Heart right ventricle (tissue), 16 donors: ENCODE measurements around the gene OR9Q1. TPM values are rescaled to one million over a fixed set of nuclear protein-coding genes. Genes with fewer than 3 reads are reported as not detected.

Experiments used
- ATAC-seq, 8 donors: fragments of 200-7000 bp; cut with Tn5 transposase; one replicate each; pipeline ENCODE4 v1.9.1; 2020; ENCODE audit warnings: mild to moderate bottlenecking in 8 of 8, moderate library complexity in 8 of 8, moderate number of reproducible peaks in 1 of 8
- DNase-seq, 2 donors: peaks; one replicate each; pipeline ENCODE4 v3.0.0-alpha.2; 2020
- H3K27ac ChIP-seq, 10 donors: fragments of 200-600 bp; sonication (generic) in 2 of 10; one replicate each; pipeline versions ENCODE4 v1.5.0 to v1.8.0; 2020 to 2022; ENCODE audit warnings: mild to moderate bottlenecking in 3 of 10
- H3K27me3 ChIP-seq, 7 donors: fragments of 200-600 bp; one replicate each; pipeline ENCODE4 v1.8.0; 2021 to 2022; ENCODE audit warnings: mild to moderate bottlenecking in 2 of 7
- H3K36me3 ChIP-seq, 9 donors: fragments of 200-600 bp; sonication (generic) in 1 of 9; one replicate each; pipeline versions ENCODE4 v1.5.0 to v1.8.0; 2020 to 2022; ENCODE audit warnings: mild to moderate bottlenecking in 2 of 9
- H3K4me1 ChIP-seq, 9 donors: fragments of 200-600 bp; sonication (generic) in 1 of 9; one replicate each; pipeline versions ENCODE4 v1.5.0 to v1.8.0; 2020 to 2022; ENCODE audit warnings: mild to moderate bottlenecking in 4 of 9
- H3K4me3 ChIP-seq, 10 donors: fragments of 200-600 bp; sonication (generic) in 2 of 10; one replicate each; pipeline versions ENCODE4 v1.5.0 to v1.8.0; 2020 to 2022; ENCODE audit warnings: mild to moderate bottlenecking in 7 of 10, moderate library complexity in 2 of 10
- H3K9me3 ChIP-seq, 11 donors: fragments of 200-600 bp in 10 of 11; sonication (generic) in 2 of 11; one replicate each; pipeline versions ENCODE4 v1.5.0 to v1.8.0; 2013 to 2022; ENCODE audit warnings: mild to moderate bottlenecking in 2 of 11, control low read depth in 1 of 11, moderate library complexity in 1 of 11
- CTCF ChIP-seq, 9 donors: fragments of 200-600 bp; sonication (generic) in 2 of 9; IDR thresholded peaks; one replicate each; pipeline versions ENCODE4 v1.5.0 to v1.8.0; 2021 to 2022; ENCODE audit warnings: antibody characterized with exemption in 9 of 9, mild to moderate bottlenecking in 5 of 9, moderate library complexity in 1 of 9
- WGBS, 2 donors: extraction: QIAGEN DNeasy Blood & Tissue Kit; methylation state at CpG; one replicate each; pipeline ENCODE4 v1.1.7; 2013; ENCODE audit warnings: inconsistent platforms in 1 of 2; 5-methylcytosine and 5-hydroxymethylcytosine counted together
- intact Hi-C, 10 donors: fragments of 100-400 bp; cut with DNase I; formaldehyde crosslinking; loops; one replicate each; pipeline versions ENCODE4 v1.11.1 to v1.14.2; 2022
- polyA plus RNA-seq, 2 donors: library from polyadenylated mRNA; stranded (reverse); fragments of 200-250 nt; gene quantifications; one replicate each; pipeline ENCODE4 v1.2.3, GENCODE V29; 2013
- total RNA-seq, 10 donors: library from RNA; stranded (reverse); fragmentation: NEBNext Ultra II Directional in 3 of 10; extraction: Animal tissue kit (Norgen Biotek cat#: 25700) in 3 of 10; gene quantifications; one replicate each; pipeline versions ENCODE4 v1.2.1 to v1.2.4, GENCODE V29; 2021 to 2023
- donor health status: Arrhythmogenic right ventricular cardiomyopathy.
- donor health status: ischemic (EF 13 %, LVEDD 7.1; RV severe dilation, severe dysfunction).
- donor health status: healthy with polysubstance abuse.
- donor health status: DM: no; HTN: yes; CAD: no.
- donor health status: DM: no; HTN: no; CAD: no.
- donor health status: ischemic (EF 25% LVEDD 6.9; RV normal size, moderate dysfunction).
- donor health status: ischemic (EF 25% LVEDD 5.7; RV mildly dilated, moderate dysfunction).
- donor health status: healthy.
- donor health status: DM: yes; HTN: yes; CAD: no.
- donor health status: Ischemic cardiomyopathy.
- donor health status: ischemic (EF 35%, LVEDD 5.7; RV mildly dilated, moderate dysfunction).
- donor health status: nonischemic (EF 11% LVEDD 7.7; RV severe dilation, severe dysfunction).
- donor health status: DM: yes; HTN: yes; CAD: no.
- donor health status: PGD.
- donor health status: ischemic (EF 29% LVEDD 5.4; RV normal size, mild dysfunction).
- donor health status: nonischemic (EF 23%, LVEDD 6.1; RV moderate dilation, normal function).

The OR9Q1 gene
- total and polyA plus RNA-seq, 12 donors, result not detected

- WGBS, 2 donors, result 46 to 47% methylated on average over 4 of the region's 4 CpGs
- no peak for TF ChIP-seq CTCF (IDR thresholded peaks at IDR 0.05)
- no peak for DNase-seq
Observed at GRCh38 chr11:58125469-58125868, 101.8 kb downstream of the OR9Q1 start, which contains the start of gene OR9I1. TSS of gene OR9I1 (minus strand) at chr11:58125530. CDS start at chr11:58119444, 6,086 bp downstream.

GRCh38 chr11:58127350-58127749 is 103.7 kb downstream of the OR9Q1 start:
- no peak overlapping the region for H3K27ac ChIP-seq

More at GRCh38 chr11:58125469-58125868, 101.8 kb downstream of the OR9Q1 start, which contains the start of gene OR9I1:
- Histone ChIP-seq H3K4me3 (no peak within 1 kb of the TSS), H3K27ac (no peak within 1 kb of the TSS), H3K9me3 (no peaks in the 10 kb centered on the region), H3K27me3 (no peaks in the 10 kb centered on the region), H3K36me3 (no peaks in the 10 kb centered on the region), H3K4me1 (no peaks in the 10 kb centered on the region)
- intact Hi-C loops, result loop anchor here in 1 of 10 donors (10.0 kb wide), 1 partner anchor 61 kb away; no protein-coding TSS in a partner anchor
- no peak for ATAC-seq

GRCh38 chr11:58133309-58134076 is 109.8 kb downstream of the OR9Q1 start:
- intact Hi-C loops, result no loop called here
- 62 to 64% methylated on average over 7 of the region's 7 CpGs for WGBS, 2 donors
- Histone ChIP-seq H3K36me3 (no peaks in the 10 kb centered on the region), H3K4me1 (no peaks in the 10 kb centered on the region), H3K9me3 (no peaks in the 10 kb centered on the region), H3K27me3 (no peaks in the 10 kb centered on the region), H3K27ac (no peak overlapping the region), H3K4me3 (no peak overlapping the region)
- no peak for DNase-seq
- ATAC-seq, result no peak
- no peak for TF ChIP-seq CTCF (IDR thresholded peaks at IDR 0.05)

More at GRCh38 chr11:58127350-58127749, 103.7 kb downstream of the OR9Q1 start:
- ATAC-seq, result no peak
- H3K36me3 ChIP-seq, result no peaks in the 10 kb centered on the region
- DNase-seq, result no peak
- H3K4me3 ChIP-seq, result no peak overlapping the region
- H3K27me3 ChIP-seq, result no peaks in the 10 kb centered on the region
- TF ChIP-seq CTCF (IDR thresholded peaks at IDR 0.05), result no peak
- intact Hi-C loops, result loop anchor here in 1 of 10 donors (10.0 kb wide), 1 partner anchor 63 kb away; no protein-coding TSS in a partner anchor
- H3K4me1 ChIP-seq, result no peaks in the 10 kb centered on the region
- no peaks in the 10 kb centered on the region for H3K9me3 ChIP-seq

- no peak for ATAC-seq
- Histone ChIP-seq H3K36me3 (no peaks in the 10 kb centered on the region), H3K9me3 (no peaks in the 10 kb centered on the region), H3K27me3 (no peaks in the 10 kb centered on the region), H3K27ac (no peak overlapping the region), H3K4me1 (no peaks in the 10 kb centered on the region), H3K4me3 (no peak overlapping the region)
- no peak for TF ChIP-seq CTCF (IDR thresholded peaks at IDR 0.05)
- no peak for DNase-seq
- 80 to 94% methylated on average over 1 of the region's 1 CpG for WGBS, 2 donors
- intact Hi-C loops, result no loop called here
Observed at GRCh38 chr11:58134151-58134550, 110.5 kb downstream of the OR9Q1 start.
